Erythroblast (primary cell): ENCODE results near the gene SCG5.

Source experiments
- GATA1 ChIP-seq: IDR thresholded peaks from 2 replicates; pipeline ENCODE4 v1.6.1; 2011; ENCODE audit warnings: low read depth, mild to moderate bottlenecking, control low read depth, low read length, moderate library complexity
- POLR2A ChIP-seq: IDR thresholded peaks from 2 replicates; pipeline ENCODE4 v1.6.1; 2011; ENCODE audit warnings: mild to moderate bottlenecking, low read length

- TF ChIP-seq POLR2A (no peak), GATA1 (no peak)
Observed at GRCh38 chr15:32688151-32688639, 46.7 kb downstream of the SCG5 start.
